Measurements from ENCODE around the gene SPECC1. TPM values are rescaled to one million over a fixed set of nuclear protein-coding genes. Genes with fewer than 3 reads are reported as not detected.
"Not testable (repeated sequence)": the region's sequence is repeated elsewhere in the genome, so short reads cannot be mapped to it uniquely, and the experiment has no call there.

The SPECC1 gene
- total RNA-seq, 1 donor from 2014 or later: 65.7 TPM

- Mint-ChIP-seq H3K4me3 (ENCODE audit: unreplicated experiment) (peak overlapping the region; percentile 95), H3K4me1 (ENCODE audit: unreplicated experiment) (peaks cover 4% of the 10 kb centered on the region), H3K27me3 (ENCODE audit: unreplicated experiment) (peaks cover 6% of the 10 kb centered on the region), H3K9me3 (ENCODE audit: unreplicated experiment) (no peaks in the 10 kb centered on the region), H3K27ac (ENCODE audit: unreplicated experiment) (peak overlapping the region; percentile 82), H3K36me3 (ENCODE audit: low read depth, unreplicated experiment) (no peaks in the 10 kb centered on the region)
- peak; percentile 40 for DNase-seq (ENCODE audit: low spot score)
- TF ChIP-seq, protein P1, sequence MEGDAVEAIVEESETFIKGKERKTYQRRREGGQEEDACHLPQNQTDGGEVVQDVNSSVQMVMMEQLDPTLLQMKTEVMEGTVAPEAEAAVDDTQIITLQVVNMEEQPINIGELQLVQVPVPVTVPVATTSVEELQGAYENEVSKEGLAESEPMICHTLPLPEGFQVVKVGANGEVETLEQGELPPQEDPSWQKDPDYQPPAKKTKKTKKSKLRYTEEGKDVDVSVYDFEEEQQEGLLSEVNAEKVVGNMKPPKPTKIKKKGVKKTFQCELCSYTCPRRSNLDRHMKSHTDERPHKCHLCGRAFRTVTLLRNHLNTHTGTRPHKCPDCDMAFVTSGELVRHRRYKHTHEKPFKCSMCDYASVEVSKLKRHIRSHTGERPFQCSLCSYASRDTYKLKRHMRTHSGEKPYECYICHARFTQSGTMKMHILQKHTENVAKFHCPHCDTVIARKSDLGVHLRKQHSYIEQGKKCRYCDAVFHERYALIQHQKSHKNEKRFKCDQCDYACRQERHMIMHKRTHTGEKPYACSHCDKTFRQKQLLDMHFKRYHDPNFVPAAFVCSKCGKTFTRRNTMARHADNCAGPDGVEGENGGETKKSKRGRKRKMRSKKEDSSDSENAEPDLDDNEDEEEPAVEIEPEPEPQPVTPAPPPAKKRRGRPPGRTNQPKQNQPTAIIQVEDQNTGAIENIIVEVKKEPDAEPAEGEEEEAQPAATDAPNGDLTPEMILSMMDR (IDR thresholded peaks at IDR 0.05; ENCODE audit: unreplicated experiment): no peak
Observed at GRCh38 chr17:20156196-20157000, 147.2 kb downstream of the SPECC1 start.

- H3K4me3 Mint-ChIP-seq (ENCODE audit: unreplicated experiment): peak overlapping the region; percentile 95
- DNase-seq (ENCODE audit: low spot score): no peak
Observed at GRCh38 chr17:20157001-20157310, 147.8 kb downstream of the SPECC1 start.

GRCh38 chr17:20158580-20158979 lies 149.4 kb downstream of the SPECC1 start:
- no peak for DNase-seq (ENCODE audit: low spot score)
- TF ChIP-seq, protein P1 (IDR thresholded peaks at IDR 0.05; ENCODE audit: unreplicated experiment): no peak
- Mint-ChIP-seq H3K4me1 (ENCODE audit: unreplicated experiment) (peaks cover 4% of the 10 kb centered on the region), H3K27ac (ENCODE audit: unreplicated experiment) (no peak overlapping the region), H3K4me3 (ENCODE audit: unreplicated experiment) (no peak overlapping the region), H3K36me3 (ENCODE audit: low read depth, unreplicated experiment) (no peaks in the 10 kb centered on the region), H3K9me3 (ENCODE audit: unreplicated experiment) (no peaks in the 10 kb centered on the region), H3K27me3 (ENCODE audit: unreplicated experiment) (peaks cover 7% of the 10 kb centered on the region)

More at GRCh38 chr17:20157001-20157310, 147.8 kb downstream of the SPECC1 start:
- peaks cover 4% of the 10 kb centered on the region for H3K4me1 Mint-ChIP-seq (ENCODE audit: unreplicated experiment)
- no peaks in the 10 kb centered on the region for H3K36me3 Mint-ChIP-seq (ENCODE audit: low read depth, unreplicated experiment)
- H3K9me3 Mint-ChIP-seq (ENCODE audit: unreplicated experiment): no peaks in the 10 kb centered on the region
- peak overlapping the region; percentile 82 for H3K27ac Mint-ChIP-seq (ENCODE audit: unreplicated experiment)
- peaks cover 6% of the 10 kb centered on the region for H3K27me3 Mint-ChIP-seq (ENCODE audit: unreplicated experiment)
- TF ChIP-seq, protein P1 (IDR thresholded peaks at IDR 0.05; ENCODE audit: unreplicated experiment): no peak

DNA sequence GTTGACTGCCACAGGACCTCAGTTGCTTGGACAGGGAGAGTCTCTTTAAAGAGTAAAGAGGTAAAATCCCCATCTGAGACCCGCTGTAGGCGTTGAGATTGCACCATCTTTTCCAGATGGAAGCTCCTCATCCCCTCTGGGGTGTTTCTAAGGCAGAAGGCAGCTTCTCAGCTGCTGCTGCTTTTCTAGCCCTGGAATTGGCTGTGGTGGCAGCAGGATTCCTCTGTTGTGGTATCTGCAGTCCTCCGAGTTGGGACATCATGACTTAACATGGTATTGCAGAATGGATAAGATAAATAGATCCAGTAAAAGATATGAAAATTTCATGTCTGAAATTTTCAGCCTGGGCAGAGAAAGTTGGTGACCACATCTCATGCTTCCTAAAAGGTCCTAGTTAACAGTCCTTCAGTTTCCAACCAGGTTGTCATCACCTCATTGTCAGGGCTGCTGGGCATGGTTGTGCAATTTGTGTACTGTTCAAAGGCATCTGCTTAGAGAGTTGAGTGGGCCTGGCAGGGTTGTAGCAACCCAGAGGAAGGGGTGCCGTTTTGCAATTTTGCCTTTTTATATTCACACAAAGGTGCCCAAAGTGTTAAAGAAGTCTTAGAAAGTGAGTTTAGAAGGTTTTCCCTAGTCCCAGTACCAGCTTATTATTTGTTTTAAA lies 150.4 kb downstream of the SPECC1 start:
- DNase-seq (ENCODE audit: low spot score): no peak
- TF ChIP-seq, protein P1 (IDR thresholded peaks at IDR 0.05; ENCODE audit: unreplicated experiment): no peak
- Mint-ChIP-seq H3K9me3 (ENCODE audit: unreplicated experiment) (no peaks in the 10 kb centered on the region), H3K4me3 (ENCODE audit: unreplicated experiment) (no peak overlapping the region), H3K4me1 (ENCODE audit: unreplicated experiment) (peaks cover 4% of the 10 kb centered on the region), H3K36me3 (ENCODE audit: low read depth, unreplicated experiment) (no peaks in the 10 kb centered on the region), H3K27me3 (ENCODE audit: unreplicated experiment) (peaks cover 7% of the 10 kb centered on the region), H3K27ac (ENCODE audit: unreplicated experiment) (no peak overlapping the region)

GRCh38 chr17:20165516-20165915 lies 156.4 kb downstream of the SPECC1 start:
- not testable (repeated sequence) for H3K27ac Mint-ChIP-seq (ENCODE audit: unreplicated experiment); H3K4me1 Mint-ChIP-seq (ENCODE audit: unreplicated experiment); H3K27me3 Mint-ChIP-seq (ENCODE audit: unreplicated experiment); H3K36me3 Mint-ChIP-seq (ENCODE audit: low read depth, unreplicated experiment); H3K9me3 Mint-ChIP-seq (ENCODE audit: unreplicated experiment); DNase-seq (ENCODE audit: low spot score); H3K4me3 Mint-ChIP-seq (ENCODE audit: unreplicated experiment)

All from endothelial cell (in vitro differentiated cells).